H9 (cell line): ENCODE results near the gene KRTDAP. TPM values are rescaled to one million over a fixed set of nuclear protein-coding genes. Genes with fewer than 3 reads are reported as not detected.

Experiments
- DNase-seq: peaks from one replicate; pipeline ENCODE4 v3.0.0-alpha.2; 2017
- H2AFZ ChIP-seq: one replicate; pipeline ENCODE4 v1.6.1; 2013; ENCODE audit warnings: mild to moderate bottlenecking, low read length, control low read depth, moderate library complexity
- H2AK5ac ChIP-seq: 2 replicates; pipeline ENCODE4 v1.6.1; 2013; ENCODE audit warnings: low read length, control low read depth, mixed read lengths; ENCODE audit not compliant: insufficient read length
- H2BK120ac ChIP-seq: one replicate; pipeline ENCODE4 v1.6.1; 2013; ENCODE audit warnings: low read depth, mild to moderate bottlenecking, low read length, control low read depth, inconsistent platforms; ENCODE audit not compliant: poor library complexity, severe bottlenecking
- H2BK12ac ChIP-seq: 2 replicates; pipeline ENCODE4 v1.6.1; 2013; ENCODE audit warnings: low read length, control low read depth, mixed read lengths, low read depth; ENCODE audit not compliant: insufficient read length
- H2BK15ac ChIP-seq: 2 replicates; pipeline ENCODE4 v1.6.1; 2013; ENCODE audit warnings: low read depth, low read length, control low read depth
- H2BK20ac ChIP-seq: one replicate; pipeline ENCODE4 v1.6.1; 2013; ENCODE audit warnings: low read depth, mild to moderate bottlenecking, low read length, control low read depth, inconsistent platforms; ENCODE audit not compliant: poor library complexity, severe bottlenecking
- H2BK5ac ChIP-seq: 2 replicates; pipeline ENCODE4 v1.6.1; 2013; ENCODE audit warnings: low read length, control low read depth, mixed read lengths; ENCODE audit not compliant: insufficient read length
- H3K14ac ChIP-seq: 2 replicates; pipeline ENCODE4 v1.6.1; 2013; ENCODE audit warnings: low read length, control low read depth; ENCODE audit not compliant: insufficient read depth
- H3K18ac ChIP-seq: 2 replicates; pipeline ENCODE4 v1.6.1; 2013; ENCODE audit warnings: low read depth, mild to moderate bottlenecking, mixed read lengths, low read length, control low read depth; ENCODE audit not compliant: insufficient read length
- H3K23ac ChIP-seq: 2 replicates; pipeline ENCODE4 v1.6.1; 2013; ENCODE audit warnings: low read length, control low read depth, mixed read lengths, low read depth; ENCODE audit not compliant: insufficient read length
- H3K23me2 ChIP-seq: 2 replicates; pipeline ENCODE4 v1.6.1; 2013; ENCODE audit warnings: low read depth, mild to moderate bottlenecking, mixed read lengths, low read length, control low read depth; ENCODE audit not compliant: insufficient read length, poor library complexity, severe bottlenecking
- H3K27ac ChIP-seq: 2 replicates; pipeline ENCODE4 v1.5.1; 2013; ENCODE audit warnings: low read length, control low read depth, mixed read lengths, low read depth; ENCODE audit not compliant: insufficient read length
- H3K27me3 ChIP-seq: 2 replicates; pipeline ENCODE4 v1.6.1; 2013; ENCODE audit warnings: low read length, control low read depth, inconsistent platforms; ENCODE audit not compliant: insufficient read depth
- H3K4ac ChIP-seq: 2 replicates; pipeline ENCODE4 v1.6.1; 2013; ENCODE audit warnings: low read depth, mild to moderate bottlenecking, control low read depth, inconsistent platforms, low read length, moderate library complexity
- H3K4me1 ChIP-seq: 2 replicates; pipeline ENCODE4 v1.6.1; 2013; ENCODE audit warnings: low read length, control low read depth, inconsistent platforms; ENCODE audit not compliant: insufficient read depth
- H3K4me2 ChIP-seq: 2 replicates; pipeline ENCODE4 v1.6.1; 2013; ENCODE audit warnings: low read length, control low read depth, mixed read lengths; ENCODE audit not compliant: insufficient read length, insufficient read depth
- H3K56ac ChIP-seq: 2 replicates; pipeline ENCODE4 v1.6.1; 2013; ENCODE audit warnings: low read depth, mild to moderate bottlenecking, mixed read lengths, low read length, control low read depth; ENCODE audit not compliant: insufficient read length
- H3K79me1 ChIP-seq: 2 replicates; pipeline ENCODE4 v1.6.1; 2013; ENCODE audit warnings: low read depth, mild to moderate bottlenecking, moderate library complexity, low read length, control low read depth, inconsistent platforms; ENCODE audit not compliant: insufficient read depth, poor library complexity, severe bottlenecking
- H3K79me2 ChIP-seq: 2 replicates; pipeline ENCODE4 v1.6.1; 2013; ENCODE audit warnings: low read length, control low read depth, inconsistent platforms; ENCODE audit not compliant: insufficient read depth
- H3K9ac ChIP-seq: 2 replicates; pipeline ENCODE4 v1.6.1; 2013; ENCODE audit warnings: low read length, control low read depth, mixed read lengths; ENCODE audit not compliant: insufficient read length; ENCODE audit errors: extremely low read depth
- H3K9me3 ChIP-seq: one replicate; pipeline ENCODE4 v1.6.1; 2013; ENCODE audit warnings: low read depth, low read length, inconsistent platforms; ENCODE audit not compliant: control insufficient read depth
- H3T11ph ChIP-seq: one replicate; pipeline ENCODE4 v1.6.1; 2013; ENCODE audit warnings: mild to moderate bottlenecking, low read length, control low read depth, inconsistent platforms
- H4K20me1 ChIP-seq: one replicate; pipeline ENCODE4 v1.6.1; 2013; ENCODE audit not compliant: control insufficient read depth, insufficient read length, insufficient read depth
- H4K5ac ChIP-seq: 2 replicates; pipeline ENCODE4 v1.6.1; 2013; ENCODE audit warnings: low read depth, mild to moderate bottlenecking, mixed read lengths, low read length, control low read depth; ENCODE audit not compliant: insufficient read length
- H4K8ac ChIP-seq: replicated peaks from 2 replicates; pipeline ENCODE4 v1.6.1; 2013; ENCODE audit warnings: low read length, control low read depth, mixed read lengths, low read depth; ENCODE audit not compliant: insufficient read length
- H4K91ac ChIP-seq: 2 replicates; pipeline ENCODE4 v1.6.1; 2013; ENCODE audit warnings: low read depth, mild to moderate bottlenecking, moderate library complexity, mixed read lengths, low read length, control low read depth; ENCODE audit not compliant: insufficient read length
- H3K27ac Mint-ChIP-seq, 3 experiments: 2 replicates in 2 of 3; 3 replicates in 1 of 3; pipeline ENCODE4 v1.8.0; 2020 to 2021; ENCODE audit warnings: mixed read lengths in 3 of 3, mild to moderate bottlenecking in 1 of 3, moderate library complexity in 1 of 3
- H3K27me3 Mint-ChIP-seq: 2 replicates; pipeline ENCODE4 v1.8.0; 2021; ENCODE audit warnings: low read depth, mild to moderate bottlenecking, moderate library complexity, mixed read lengths
- H3K36me3 Mint-ChIP-seq, 3 experiments: 2 replicates in 2 of 3; 3 replicates in 1 of 3; pipeline ENCODE4 v1.8.0; 2020 to 2021; ENCODE audit warnings: low read depth in 3 of 3, mixed read lengths in 3 of 3; ENCODE audit not compliant: insufficient read depth in 1 of 3
- H3K4me1 Mint-ChIP-seq, 2 experiments: 2 replicates each; pipeline ENCODE4 v1.8.0; 2020; ENCODE audit warnings: mixed read lengths in 2 of 2
- H3K4me3 Mint-ChIP-seq, 2 experiments: 2 replicates in 1 of 2; 3 replicates in 1 of 2; pipeline ENCODE4 v1.8.0; 2020 to 2021; ENCODE audit warnings: mild to moderate bottlenecking in 2 of 2, mixed read lengths in 2 of 2, moderate library complexity in 1 of 2
- H3K9me3 Mint-ChIP-seq, 2 experiments: 2 replicates in 1 of 2; 3 replicates in 1 of 2; pipeline ENCODE4 v1.8.0; 2020; ENCODE audit warnings: mild to moderate bottlenecking in 2 of 2, mixed read lengths in 2 of 2, moderate library complexity in 1 of 2
- CTCF ChIP-seq: fragments of 200-600 bp; sonication (generic); conservative IDR thresholded peaks from 3 replicates; pipeline ENCODE4 v1.8.0; 2021; ENCODE audit warnings: antibody characterized with exemption, mild to moderate bottlenecking
- WGBS: extraction: QIAGEN DNeasy Blood & Tissue Kit; methylation state at CpG from one replicate; pipeline ENCODE4 v1.1.7; 2013; ENCODE audit warnings: missing lambda C conversion rate, low lambda C conversion rate, mixed read lengths; ENCODE audit not compliant: insufficient read length; ENCODE audit errors: extremely low coverage; 5-methylcytosine and 5-hydroxymethylcytosine counted together
- total RNA-seq: library from RNA; stranded (reverse); gene quantifications from 2 replicates; pipeline ENCODE4 v1.2.1, GENCODE V29; 2021

Gene KRTDAP
- total RNA-seq, 1 experiment from 2014 or later, result 0.87 TPM

- Histone ChIP-seq H3K79me1 (no peaks in the 10 kb centered on the region), H3K23ac (no peak overlapping the region), H4K91ac (no peak overlapping the region), H2BK120ac (no peak overlapping the region), H3K27me3 (no peaks in the 10 kb centered on the region), H3T11ph (no peak overlapping the region), H3K18ac (no peak overlapping the region), H3K79me2 (no peaks in the 10 kb centered on the region), H2BK5ac (no peak overlapping the region), H2BK12ac (no peak overlapping the region), H4K5ac (no peak overlapping the region), H3K56ac (no peak overlapping the region), H3K9ac (no peak overlapping the region), H4K8ac (no peak overlapping the region), H2BK15ac (no peak overlapping the region), H4K20me1 (peaks cover 2% of the 10 kb centered on the region), H2AFZ (no peak overlapping the region), H3K4me1 (no peaks in the 10 kb centered on the region), H3K4ac (no peak overlapping the region), H3K27ac (no peak overlapping the region), H3K9me3 (no peaks in the 10 kb centered on the region), H3K14ac (no peak overlapping the region), H3K4me2 (no peak overlapping the region), H3K23me2 (no peaks in the 10 kb centered on the region), H2BK20ac (no peak overlapping the region), H2AK5ac (no peak overlapping the region)
- peaks cover 20 to 21% of the 10 kb centered on the region in 2 experiments for H3K4me1 Mint-ChIP-seq
- H3K36me3 Mint-ChIP-seq, result no peaks in the 10 kb centered on the region
- no peak overlapping the region for H3K4me3 Mint-ChIP-seq
- no peak for TF ChIP-seq CTCF
- H3K27ac Mint-ChIP-seq, result no peak overlapping the region
- no CpG with 5 or more reads among the region's 1 CpG for WGBS
- no peaks in the 10 kb centered on the region for H3K9me3 Mint-ChIP-seq
- H3K27me3 Mint-ChIP-seq, result peaks cover 31% of the 10 kb centered on the region
- no peak for DNase-seq
Observed at GRCh38 chr19:35444735-35445134, 45.5 kb downstream of the KRTDAP start.
